GM12875 (cell line): Measurements from ENCODE around the gene SETBP1.

Experiments used
- H3K4me3 ChIP-seq: one replicate; pipeline ENCODE4 v1.5.1; 2011; ENCODE audit warnings: low read depth, low read length, control low read depth
- TF ChIP-seq, protein P1 (sequence below): IDR thresholded peaks from 2 replicates; pipeline ENCODE4 v1.5.1; 2011; ENCODE audit warnings: low read depth, mild to moderate bottlenecking, control low read depth, inconsistent platforms, low read length, moderate library complexity, borderline replicate concordance; ENCODE audit not compliant: insufficient read depth

Gene SETBP1

DNA sequence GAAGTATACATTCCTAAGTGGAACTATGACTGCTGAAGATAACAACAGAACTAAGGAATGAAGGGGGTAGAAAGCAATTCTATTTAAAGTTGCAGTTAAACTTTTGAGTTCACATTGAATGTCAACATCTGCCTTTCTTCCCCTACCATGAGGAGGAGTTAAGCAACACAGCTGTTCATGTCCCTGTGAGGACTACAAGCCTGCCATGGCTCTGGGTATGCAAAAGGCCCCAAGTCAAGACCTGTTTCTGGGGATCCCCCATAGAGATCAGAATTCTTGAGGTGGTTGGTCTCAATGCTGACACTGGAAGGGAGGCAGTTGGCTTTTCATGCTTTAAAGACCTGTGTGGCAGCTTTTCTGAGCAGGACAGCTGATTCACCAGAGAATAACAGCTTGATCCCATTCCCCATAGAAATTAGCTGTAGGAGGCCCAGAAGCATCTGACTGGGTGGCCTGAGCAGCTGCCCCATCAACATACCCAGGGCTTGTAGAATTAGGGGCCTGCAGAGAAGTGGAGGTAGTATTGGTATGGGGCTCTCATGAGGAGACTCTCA, 131.0 kb downstream of the SETBP1 start:
- TF ChIP-seq, protein P1, sequence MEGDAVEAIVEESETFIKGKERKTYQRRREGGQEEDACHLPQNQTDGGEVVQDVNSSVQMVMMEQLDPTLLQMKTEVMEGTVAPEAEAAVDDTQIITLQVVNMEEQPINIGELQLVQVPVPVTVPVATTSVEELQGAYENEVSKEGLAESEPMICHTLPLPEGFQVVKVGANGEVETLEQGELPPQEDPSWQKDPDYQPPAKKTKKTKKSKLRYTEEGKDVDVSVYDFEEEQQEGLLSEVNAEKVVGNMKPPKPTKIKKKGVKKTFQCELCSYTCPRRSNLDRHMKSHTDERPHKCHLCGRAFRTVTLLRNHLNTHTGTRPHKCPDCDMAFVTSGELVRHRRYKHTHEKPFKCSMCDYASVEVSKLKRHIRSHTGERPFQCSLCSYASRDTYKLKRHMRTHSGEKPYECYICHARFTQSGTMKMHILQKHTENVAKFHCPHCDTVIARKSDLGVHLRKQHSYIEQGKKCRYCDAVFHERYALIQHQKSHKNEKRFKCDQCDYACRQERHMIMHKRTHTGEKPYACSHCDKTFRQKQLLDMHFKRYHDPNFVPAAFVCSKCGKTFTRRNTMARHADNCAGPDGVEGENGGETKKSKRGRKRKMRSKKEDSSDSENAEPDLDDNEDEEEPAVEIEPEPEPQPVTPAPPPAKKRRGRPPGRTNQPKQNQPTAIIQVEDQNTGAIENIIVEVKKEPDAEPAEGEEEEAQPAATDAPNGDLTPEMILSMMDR, result no peak
- no peak overlapping the region for H3K4me3 ChIP-seq

DNA sequence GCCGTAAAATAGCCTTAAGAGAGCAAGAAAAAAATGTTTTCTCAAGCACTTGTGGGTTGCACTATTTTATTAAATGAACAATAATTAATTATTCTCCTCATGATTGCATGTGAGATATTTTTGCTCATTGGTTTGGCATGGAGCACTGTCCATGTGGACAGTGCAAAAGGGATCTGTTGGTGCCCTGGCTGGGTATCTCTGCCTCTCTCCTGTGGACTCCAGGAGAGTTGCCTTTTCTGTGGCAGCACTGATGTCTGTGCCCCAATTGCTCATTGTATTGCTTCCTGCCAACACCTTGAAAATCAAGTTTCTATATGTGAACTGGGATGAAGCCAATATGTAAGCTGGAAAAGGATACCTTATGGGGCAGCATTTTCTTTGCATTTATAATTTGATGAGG, 131.7 kb downstream of the SETBP1 start:
- H3K4me3 ChIP-seq, result no peak overlapping the region
- TF ChIP-seq, protein P1, result no peak

DNA sequence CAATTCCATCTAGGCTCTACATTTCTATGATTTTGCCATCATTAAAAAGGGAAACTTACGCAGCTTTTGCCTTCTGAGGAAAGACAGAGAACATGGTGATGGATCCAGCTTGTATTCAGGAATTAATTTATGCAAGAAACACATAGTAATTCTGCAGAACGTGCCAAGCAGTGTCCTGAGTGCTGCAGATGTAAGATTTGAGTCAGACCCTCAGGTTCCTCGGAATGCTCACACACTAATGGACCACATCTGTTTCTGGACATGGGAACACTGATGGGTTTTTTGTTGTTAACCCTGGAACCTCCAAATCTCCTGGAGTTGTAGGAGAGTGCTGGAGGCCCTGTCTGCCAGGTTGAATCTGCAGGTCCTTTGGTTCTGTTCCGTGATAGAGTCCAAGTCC, 132.9 kb downstream of the SETBP1 start:
- TF ChIP-seq, protein P1, result no peak
- H3K4me3 ChIP-seq, result no peak overlapping the region

DNA sequence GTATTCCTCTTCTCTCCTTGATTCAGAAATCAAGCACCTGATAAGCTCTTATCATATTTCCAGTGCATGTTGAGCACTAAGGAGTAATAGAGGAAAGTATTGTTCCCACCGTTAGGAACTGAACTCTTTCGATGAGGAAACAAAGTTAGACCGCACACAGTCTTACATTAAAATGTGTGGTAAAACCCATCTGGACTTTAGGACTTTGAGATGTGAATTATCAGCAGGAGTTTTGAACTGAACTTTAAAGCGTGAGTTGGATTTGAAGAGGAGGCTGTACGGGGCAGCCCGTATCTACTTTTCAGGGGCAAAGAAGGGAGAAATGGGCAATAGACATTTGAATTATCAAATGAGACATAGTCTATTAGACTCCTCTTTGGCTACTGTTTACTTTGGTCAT, 134.4 kb downstream of the SETBP1 start:
- TF ChIP-seq, protein P1, result no peak
- no peak overlapping the region for H3K4me3 ChIP-seq

DNA sequence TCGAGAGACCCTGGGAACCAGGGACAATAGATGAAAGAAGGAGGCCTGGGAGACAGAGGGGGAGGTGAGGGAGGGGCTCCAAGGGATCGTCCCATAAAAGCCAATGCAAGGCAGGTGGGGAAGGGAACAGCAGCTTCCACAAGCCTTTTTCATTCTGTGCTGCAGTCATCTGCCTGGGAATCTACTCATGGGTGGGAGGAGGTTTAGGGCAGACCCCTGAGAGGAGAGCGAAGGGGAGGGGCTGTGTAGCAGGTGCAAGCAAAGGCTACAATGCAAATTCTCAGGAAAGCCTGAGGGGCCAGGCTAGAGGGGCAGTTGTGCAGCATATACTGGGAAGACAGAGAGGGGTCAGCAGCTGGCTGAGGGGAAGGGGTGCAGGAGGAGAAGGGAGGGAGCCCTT, 135.4 kb downstream of the SETBP1 start:
- H3K4me3 ChIP-seq, result no peak overlapping the region
- TF ChIP-seq, protein P1, result no peak

DNA sequence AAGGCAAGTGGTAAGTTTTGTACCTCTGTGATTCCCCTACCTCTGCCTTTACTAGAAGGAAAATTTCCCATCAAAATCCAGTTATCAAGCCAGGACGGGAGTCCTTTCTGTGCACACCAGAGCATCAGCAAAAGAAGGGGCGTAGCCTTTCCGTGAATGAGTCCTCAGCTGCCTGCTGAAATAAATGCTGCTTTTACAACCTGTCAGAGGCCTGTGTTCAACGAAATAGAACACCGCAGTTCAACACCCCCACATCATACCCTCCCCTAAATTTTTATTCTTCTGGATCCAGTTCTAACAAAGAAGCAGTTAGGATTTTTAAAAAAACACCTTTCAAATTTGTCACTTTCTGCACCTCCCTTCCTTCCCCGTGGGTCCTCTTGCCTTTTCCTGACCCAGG, 135.8 kb downstream of the SETBP1 start:
- TF ChIP-seq, protein P1, result no peak

DNA sequence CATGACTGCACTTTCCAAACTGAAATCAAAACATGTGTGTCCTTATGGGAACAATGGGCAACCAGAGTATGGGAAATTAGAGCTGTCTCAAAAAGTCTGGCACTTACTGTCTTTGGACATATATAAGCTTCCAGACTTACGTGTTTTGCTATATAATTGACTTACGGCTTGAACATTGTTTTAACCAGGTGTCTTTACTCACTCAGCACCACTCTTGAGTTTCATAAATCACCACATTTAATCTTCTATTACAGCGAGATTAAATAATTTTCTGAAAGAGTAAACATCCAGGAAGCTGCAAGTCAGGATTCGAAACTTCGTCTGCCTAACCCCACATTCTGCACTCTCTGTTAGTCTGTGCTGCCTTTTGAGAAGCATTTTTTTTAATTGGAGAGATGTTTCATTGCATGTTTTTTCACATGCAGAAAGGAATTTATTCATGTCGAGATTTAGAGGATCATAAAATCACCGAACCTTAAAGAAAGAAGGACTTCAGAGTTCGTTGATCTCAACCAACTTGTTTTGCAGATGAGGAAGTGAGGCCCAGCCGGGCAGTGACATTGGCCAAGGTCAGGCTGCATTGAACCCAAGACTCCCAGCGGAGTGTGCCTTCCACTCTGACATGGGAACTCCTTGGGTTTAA, 137.3 kb downstream of the SETBP1 start:
- TF ChIP-seq, protein P1, result no peak
- H3K4me3 ChIP-seq, result no peak overlapping the region

More for the DNA sequence above, 135.8 kb downstream of the SETBP1 start:
- H3K4me3 ChIP-seq, result no peak overlapping the region
